ENCODE measurements around the gene SPCS3. TPM values are rescaled to one million over a fixed set of nuclear protein-coding genes. Genes with fewer than 3 reads are reported as not detected.
A peak's percentile ranks its signal among the peaks of the same experiment; 100 is the strongest.

SPCS3 gene
- total RNA-seq, 1 donor from 2014 or later: 225 TPM

GRCh38 chr4:176358083-176358469 lies 38.3 kb downstream of the SPCS3 start:
- no peak for FAIRE-seq
- TF ChIP-seq CTCF (IDR thresholded peaks at IDR 0.05; ENCODE audit: insufficient read depth, low read depth, low read length) (no peak), EZH2 (IDR thresholded peaks at IDR 0.05; ENCODE audit: insufficient read depth, low read length) (no peak)
- H2AFZ ChIP-seq (ENCODE audit: low read depth, low read length): no peak overlapping the region

GRCh38 chr4:176359590-176359989 lies 39.8 kb downstream of the SPCS3 start:
- TF ChIP-seq CTCF (IDR thresholded peaks at IDR 0.05; ENCODE audit: insufficient read depth, low read depth, low read length) (no peak), EZH2 (IDR thresholded peaks at IDR 0.05; ENCODE audit: insufficient read depth, low read length) (no peak)
- no peak overlapping the region for H2AFZ ChIP-seq (ENCODE audit: low read depth, low read length)
- H3K36me3 Mint-ChIP-seq (ENCODE audit: low read depth, unreplicated experiment): no peaks in the 10 kb centered on the region
- no peaks in the 10 kb centered on the region for H4K20me1 ChIP-seq (ENCODE audit: insufficient read depth, low read length)
- no peak overlapping the region for H3K27ac Mint-ChIP-seq (ENCODE audit: unreplicated experiment)
- no peaks in the 10 kb centered on the region for H3K27me3 Mint-ChIP-seq (ENCODE audit: low read depth, unreplicated experiment)
- H3K4me2 ChIP-seq (ENCODE audit: low read length): no peak overlapping the region
- no peaks in the 10 kb centered on the region for H3K36me3 ChIP-seq (ENCODE audit: insufficient read depth, low read length)
- peaks cover 5% of the 10 kb centered on the region for H3K4me1 Mint-ChIP-seq (ENCODE audit: low read depth, unreplicated experiment)
- H3K9me3 ChIP-seq (ENCODE audit: insufficient read depth, low read depth, low read length): no peaks in the 10 kb centered on the region
- H3K4me3 Mint-ChIP-seq (ENCODE audit: unreplicated experiment): no peak overlapping the region
- no peaks in the 10 kb centered on the region for H3K79me2 ChIP-seq (ENCODE audit: insufficient read depth, low read length)
- no peak for FAIRE-seq
- H3K4me1 ChIP-seq (ENCODE audit: insufficient read depth, low read length): no peaks in the 10 kb centered on the region
- peaks cover 3% of the 10 kb centered on the region for H3K9me3 Mint-ChIP-seq (ENCODE audit: unreplicated experiment)
- H3K9ac ChIP-seq (ENCODE audit: low read length): no peak overlapping the region
- no peak overlapping the region for H3K27ac ChIP-seq (ENCODE audit: low read depth, low read length)
- no peak overlapping the region for H3K4me3 ChIP-seq (ENCODE audit: insufficient read depth, low read depth, low read length)
- no peaks in the 10 kb centered on the region for H3K27me3 ChIP-seq (ENCODE audit: insufficient read depth, low read length)
- DNase-seq (ENCODE audit: low read depth): peak; percentile 59

More at GRCh38 chr4:176358083-176358469, 38.3 kb downstream of the SPCS3 start:
- peaks cover 5% of the 10 kb centered on the region for H3K4me1 Mint-ChIP-seq (ENCODE audit: low read depth, unreplicated experiment)
- no peak overlapping the region for H3K9ac ChIP-seq (ENCODE audit: low read length)
- no peak overlapping the region for H3K4me3 ChIP-seq (ENCODE audit: insufficient read depth, low read depth, low read length)
- H3K27me3 ChIP-seq (ENCODE audit: insufficient read depth, low read length): no peaks in the 10 kb centered on the region
- H3K4me2 ChIP-seq (ENCODE audit: low read length): no peak overlapping the region
- H3K4me3 Mint-ChIP-seq (ENCODE audit: unreplicated experiment): no peak overlapping the region
- no peaks in the 10 kb centered on the region for H3K36me3 Mint-ChIP-seq (ENCODE audit: low read depth, unreplicated experiment)
- no peaks in the 10 kb centered on the region for H3K4me1 ChIP-seq (ENCODE audit: insufficient read depth, low read length)
- no peaks in the 10 kb centered on the region for H3K27me3 Mint-ChIP-seq (ENCODE audit: low read depth, unreplicated experiment)
- H3K9me3 ChIP-seq (ENCODE audit: insufficient read depth, low read depth, low read length): no peaks in the 10 kb centered on the region
- H4K20me1 ChIP-seq (ENCODE audit: insufficient read depth, low read length): no peaks in the 10 kb centered on the region
- H3K27ac ChIP-seq (ENCODE audit: low read depth, low read length): no peak overlapping the region
- H3K27ac Mint-ChIP-seq (ENCODE audit: unreplicated experiment): no peak overlapping the region
- peaks cover 6% of the 10 kb centered on the region for H3K9me3 Mint-ChIP-seq (ENCODE audit: unreplicated experiment)
- H3K36me3 ChIP-seq (ENCODE audit: insufficient read depth, low read length): no peaks in the 10 kb centered on the region
- no peak for DNase-seq (ENCODE audit: low read depth)
- no peaks in the 10 kb centered on the region for H3K79me2 ChIP-seq (ENCODE audit: insufficient read depth, low read length)

- Histone ChIP-seq H3K27me3 (ENCODE audit: insufficient read depth, low read length) (no peaks in the 10 kb centered on the region), H3K79me2 (ENCODE audit: insufficient read depth, low read length) (no peaks in the 10 kb centered on the region), H4K20me1 (ENCODE audit: insufficient read depth, low read length) (no peaks in the 10 kb centered on the region), H2AFZ (ENCODE audit: low read depth, low read length) (no peak overlapping the region), H3K36me3 (ENCODE audit: insufficient read depth, low read length) (no peaks in the 10 kb centered on the region), H3K9ac (ENCODE audit: low read length) (no peak overlapping the region), H3K9me3 (ENCODE audit: insufficient read depth, low read depth, low read length) (no peaks in the 10 kb centered on the region), H3K27ac (ENCODE audit: low read depth, low read length) (no peak overlapping the region), H3K4me3 (ENCODE audit: insufficient read depth, low read depth, low read length) (no peak overlapping the region), H3K4me1 (ENCODE audit: insufficient read depth, low read length) (no peaks in the 10 kb centered on the region), H3K4me2 (ENCODE audit: low read length) (no peak overlapping the region)
- TF ChIP-seq CTCF (IDR thresholded peaks at IDR 0.05; ENCODE audit: insufficient read depth, low read depth, low read length) (no peak), EZH2 (IDR thresholded peaks at IDR 0.05; ENCODE audit: insufficient read depth, low read length) (no peak)
- no peak overlapping the region for H3K27ac Mint-ChIP-seq (ENCODE audit: unreplicated experiment)
- no peak for FAIRE-seq
- no peaks in the 10 kb centered on the region for H3K36me3 Mint-ChIP-seq (ENCODE audit: low read depth, unreplicated experiment)
- H3K9me3 Mint-ChIP-seq (ENCODE audit: unreplicated experiment): peaks cover 3% of the 10 kb centered on the region
- H3K4me1 Mint-ChIP-seq (ENCODE audit: low read depth, unreplicated experiment): peaks cover 5% of the 10 kb centered on the region
- H3K4me3 Mint-ChIP-seq (ENCODE audit: unreplicated experiment): no peak overlapping the region
- DNase-seq (ENCODE audit: low read depth): no peak
- H3K27me3 Mint-ChIP-seq (ENCODE audit: low read depth, unreplicated experiment): no peaks in the 10 kb centered on the region
These were observed 40.7 kb downstream of the SPCS3 start for GRCh38 chr4:176360446-176360845.
